Measurements from ENCODE around the gene FADS2.

DNA sequence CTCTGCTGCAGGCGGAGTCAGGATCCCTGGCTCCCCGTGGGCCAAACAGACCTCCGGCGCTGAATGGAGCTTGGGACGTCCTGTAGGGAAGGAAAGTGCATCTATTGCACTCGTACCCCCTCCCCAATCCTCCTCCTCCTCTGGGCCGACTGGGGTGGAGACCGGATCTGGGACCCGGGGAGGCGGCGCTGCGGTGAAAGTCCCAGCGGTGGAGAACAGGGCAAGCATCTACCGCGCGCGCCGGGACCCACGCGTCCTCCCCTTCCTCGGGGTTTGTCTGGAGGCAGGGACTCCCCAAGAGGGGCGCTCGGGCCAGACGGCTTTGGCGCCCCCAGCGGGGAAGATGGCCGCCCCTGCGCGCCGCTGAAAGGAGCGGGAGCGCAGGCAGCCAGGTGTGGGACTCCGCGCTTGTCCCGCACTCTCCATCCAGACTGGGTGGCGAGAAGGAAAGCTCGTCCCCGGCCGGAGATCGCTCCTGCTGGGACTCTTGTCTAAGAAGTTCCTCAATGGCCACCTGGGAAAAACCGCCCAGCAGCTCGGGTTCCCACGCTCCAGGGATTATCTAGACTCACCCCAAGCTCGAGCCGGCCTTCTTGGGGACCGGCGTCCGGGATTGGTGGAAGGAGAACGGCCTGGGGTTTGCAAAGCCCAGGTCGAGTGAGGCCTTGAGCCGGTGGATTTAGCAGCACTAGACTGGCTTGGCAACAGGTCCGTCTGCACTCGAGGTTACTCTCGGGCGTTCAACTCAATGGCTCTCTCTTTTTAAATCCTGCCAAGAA, 718 bp downstream of the FADS2 start:
- TF ChIP-seq ZNF232 (CRISPR knock-in tag; IDR thresholded peaks at IDR 0.05) (no peak), ATF1 (CRISPR knock-in tag; IDR thresholded peaks at IDR 0.05) (0 out of 2 replicates have a peak, but pooled peaks have one; percentile 52), ZNF138 (CRISPR knock-in tag; conservative IDR thresholded peaks at IDR 0.05) (no peak), ZNF396 (CRISPR knock-in tag; IDR thresholded peaks at IDR 0.05; ENCODE audit: borderline replicate concordance) (no peak), JUN (CRISPR knock-in tag; IDR thresholded peaks at IDR 0.05) (peak; percentile 40; the same call in 1 of the 2 replicates), ZNF121 (CRISPR knock-in tag; IDR thresholded peaks at IDR 0.05) (0 out of 2 replicates have a peak, but pooled peaks have one; percentile 10)
- TF ChIP-seq, protein P1, sequence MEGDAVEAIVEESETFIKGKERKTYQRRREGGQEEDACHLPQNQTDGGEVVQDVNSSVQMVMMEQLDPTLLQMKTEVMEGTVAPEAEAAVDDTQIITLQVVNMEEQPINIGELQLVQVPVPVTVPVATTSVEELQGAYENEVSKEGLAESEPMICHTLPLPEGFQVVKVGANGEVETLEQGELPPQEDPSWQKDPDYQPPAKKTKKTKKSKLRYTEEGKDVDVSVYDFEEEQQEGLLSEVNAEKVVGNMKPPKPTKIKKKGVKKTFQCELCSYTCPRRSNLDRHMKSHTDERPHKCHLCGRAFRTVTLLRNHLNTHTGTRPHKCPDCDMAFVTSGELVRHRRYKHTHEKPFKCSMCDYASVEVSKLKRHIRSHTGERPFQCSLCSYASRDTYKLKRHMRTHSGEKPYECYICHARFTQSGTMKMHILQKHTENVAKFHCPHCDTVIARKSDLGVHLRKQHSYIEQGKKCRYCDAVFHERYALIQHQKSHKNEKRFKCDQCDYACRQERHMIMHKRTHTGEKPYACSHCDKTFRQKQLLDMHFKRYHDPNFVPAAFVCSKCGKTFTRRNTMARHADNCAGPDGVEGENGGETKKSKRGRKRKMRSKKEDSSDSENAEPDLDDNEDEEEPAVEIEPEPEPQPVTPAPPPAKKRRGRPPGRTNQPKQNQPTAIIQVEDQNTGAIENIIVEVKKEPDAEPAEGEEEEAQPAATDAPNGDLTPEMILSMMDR (IDR thresholded peaks at IDR 0.05): peak; percentile 29; the same call in 1 of the 2 replicates
- TF ChIP-seq, protein P2, sequence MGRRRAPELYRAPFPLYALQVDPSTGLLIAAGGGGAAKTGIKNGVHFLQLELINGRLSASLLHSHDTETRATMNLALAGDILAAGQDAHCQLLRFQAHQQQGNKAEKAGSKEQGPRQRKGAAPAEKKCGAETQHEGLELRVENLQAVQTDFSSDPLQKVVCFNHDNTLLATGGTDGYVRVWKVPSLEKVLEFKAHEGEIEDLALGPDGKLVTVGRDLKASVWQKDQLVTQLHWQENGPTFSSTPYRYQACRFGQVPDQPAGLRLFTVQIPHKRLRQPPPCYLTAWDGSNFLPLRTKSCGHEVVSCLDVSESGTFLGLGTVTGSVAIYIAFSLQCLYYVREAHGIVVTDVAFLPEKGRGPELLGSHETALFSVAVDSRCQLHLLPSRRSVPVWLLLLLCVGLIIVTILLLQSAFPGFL (CRISPR knock-in tag; IDR thresholded peaks at IDR 0.05; ENCODE audit: borderline replicate concordance): no peak
- TF ChIP-seq, protein P3, sequence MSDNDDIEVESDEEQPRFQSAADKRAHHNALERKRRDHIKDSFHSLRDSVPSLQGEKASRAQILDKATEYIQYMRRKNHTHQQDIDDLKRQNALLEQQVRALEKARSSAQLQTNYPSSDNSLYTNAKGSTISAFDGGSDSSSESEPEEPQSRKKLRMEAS (CRISPR knock-in tag; IDR thresholded peaks at IDR 0.05): no peak; the same call in none of the 2 replicates
- TF ChIP-seq, protein P4, sequence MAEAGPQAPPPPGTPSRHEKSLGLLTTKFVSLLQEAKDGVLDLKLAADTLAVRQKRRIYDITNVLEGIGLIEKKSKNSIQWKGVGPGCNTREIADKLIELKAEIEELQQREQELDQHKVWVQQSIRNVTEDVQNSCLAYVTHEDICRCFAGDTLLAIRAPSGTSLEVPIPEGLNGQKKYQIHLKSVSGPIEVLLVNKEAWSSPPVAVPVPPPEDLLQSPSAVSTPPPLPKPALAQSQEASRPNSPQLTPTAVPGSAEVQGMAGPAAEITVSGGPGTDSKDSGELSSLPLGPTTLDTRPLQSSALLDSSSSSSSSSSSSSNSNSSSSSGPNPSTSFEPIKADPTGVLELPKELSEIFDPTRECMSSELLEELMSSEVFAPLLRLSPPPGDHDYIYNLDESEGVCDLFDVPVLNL (CRISPR knock-in tag; IDR thresholded peaks at IDR 0.05; ENCODE audit: borderline replicate concordance, low read depth): 0 out of 2 replicates have a peak, but pooled peaks have one; percentile 81
- TF ChIP-seq, protein P5, sequence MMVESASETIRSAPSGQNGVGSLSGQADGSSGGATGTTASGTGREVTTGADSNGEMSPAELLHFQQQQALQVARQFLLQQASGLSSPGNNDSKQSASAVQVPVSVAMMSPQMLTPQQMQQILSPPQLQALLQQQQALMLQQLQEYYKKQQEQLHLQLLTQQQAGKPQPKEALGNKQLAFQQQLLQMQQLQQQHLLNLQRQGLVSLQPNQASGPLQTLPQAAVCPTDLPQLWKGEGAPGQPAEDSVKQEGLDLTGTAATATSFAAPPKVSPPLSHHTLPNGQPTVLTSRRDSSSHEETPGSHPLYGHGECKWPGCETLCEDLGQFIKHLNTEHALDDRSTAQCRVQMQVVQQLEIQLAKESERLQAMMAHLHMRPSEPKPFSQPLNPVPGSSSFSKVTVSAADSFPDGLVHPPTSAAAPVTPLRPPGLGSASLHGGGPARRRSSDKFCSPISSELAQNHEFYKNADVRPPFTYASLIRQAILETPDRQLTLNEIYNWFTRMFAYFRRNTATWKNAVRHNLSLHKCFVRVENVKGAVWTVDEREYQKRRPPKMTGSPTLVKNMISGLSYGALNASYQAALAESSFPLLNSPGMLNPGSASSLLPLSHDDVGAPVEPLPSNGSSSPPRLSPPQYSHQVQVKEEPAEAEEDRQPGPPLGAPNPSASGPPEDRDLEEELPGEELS (CRISPR knock-in tag; IDR thresholded peaks at IDR 0.05): no peak; the same call in 1 of the 2 replicates
- TF ChIP-seq, protein P6, sequence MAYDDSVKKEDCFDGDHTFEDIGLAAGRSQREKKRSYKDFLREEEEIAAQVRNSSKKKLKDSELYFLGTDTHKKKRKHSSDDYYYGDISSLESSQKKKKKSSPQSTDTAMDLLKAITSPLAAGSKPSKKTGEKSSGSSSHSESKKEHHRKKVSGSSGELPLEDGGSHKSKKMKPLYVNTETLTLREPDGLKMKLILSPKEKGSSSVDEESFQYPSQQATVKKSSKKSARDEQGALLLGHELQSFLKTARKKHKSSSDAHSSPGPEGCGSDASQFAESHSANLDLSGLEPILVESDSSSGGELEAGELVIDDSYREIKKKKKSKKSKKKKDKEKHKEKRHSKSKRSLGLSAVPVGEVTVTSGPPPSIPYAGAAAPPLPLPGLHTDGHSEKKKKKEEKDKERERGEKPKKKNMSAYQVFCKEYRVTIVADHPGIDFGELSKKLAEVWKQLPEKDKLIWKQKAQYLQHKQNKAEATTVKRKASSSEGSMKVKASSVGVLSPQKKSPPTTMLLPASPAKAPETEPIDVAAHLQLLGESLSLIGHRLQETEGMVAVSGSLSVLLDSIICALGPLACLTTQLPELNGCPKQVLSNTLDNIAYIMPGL (CRISPR knock-in tag; IDR thresholded peaks at IDR 0.05): peak; percentile 65; the same call in 1 of the 2 replicates

Measured in WTC11 (cell line).